Glomerular visceral epithelial cell (primary cell): ENCODE data around the gene CCDC190.
A peak's percentile ranks its signal among the peaks of the same experiment; 100 is the strongest.
"Not testable (repeated sequence)": the region's sequence is repeated elsewhere in the genome, so short reads cannot be mapped to it uniquely, and the experiment has no call there.

ENCODE experiments used
- DNase-seq: peaks from one replicate; pipeline ENCODE4 v3.0.0-alpha.2; 2016; ENCODE audit errors: extremely low spot score

Gene CCDC190

DNA sequence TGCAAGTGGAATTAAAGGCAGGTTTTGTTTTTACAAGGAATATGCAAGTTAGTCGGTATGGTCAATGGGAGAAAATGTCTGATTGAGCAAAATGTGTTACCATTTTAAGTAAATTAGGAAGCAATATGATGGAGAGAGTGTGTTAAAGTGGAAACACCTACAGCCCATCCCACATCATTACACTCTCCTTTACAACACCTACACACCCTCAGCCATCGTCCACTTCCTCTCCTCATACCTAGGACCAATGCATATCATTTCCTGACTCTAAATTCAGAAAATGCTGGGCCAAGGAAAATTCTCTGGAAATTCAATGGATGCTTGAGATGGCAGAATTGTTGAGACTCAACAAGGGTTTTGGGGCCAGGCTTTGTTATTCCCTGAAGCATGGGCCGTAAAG is 16.4 kb upstream of the CCDC190 start:
- no peak for DNase-seq

DNA sequence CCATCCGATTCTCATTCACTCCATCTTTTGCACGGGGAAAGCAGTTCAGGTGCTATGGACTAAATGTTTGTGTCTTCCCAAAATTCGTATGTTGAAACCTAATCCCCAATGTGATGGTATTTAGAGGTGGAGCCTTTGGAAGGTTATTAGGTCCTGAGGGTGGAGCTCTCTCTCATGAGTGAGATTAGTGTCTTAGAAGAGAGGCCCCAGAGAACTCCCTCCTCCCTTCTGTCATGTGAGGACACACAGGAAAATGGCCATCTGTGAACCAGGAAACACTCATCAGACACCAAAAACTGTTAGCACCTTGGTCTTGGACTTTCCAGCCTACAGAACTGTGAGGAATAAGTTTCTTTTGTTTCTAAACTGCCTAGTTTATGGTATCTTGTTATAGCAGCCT is 15.8 kb upstream of the CCDC190 start:
- DNase-seq: no peak

DNA sequence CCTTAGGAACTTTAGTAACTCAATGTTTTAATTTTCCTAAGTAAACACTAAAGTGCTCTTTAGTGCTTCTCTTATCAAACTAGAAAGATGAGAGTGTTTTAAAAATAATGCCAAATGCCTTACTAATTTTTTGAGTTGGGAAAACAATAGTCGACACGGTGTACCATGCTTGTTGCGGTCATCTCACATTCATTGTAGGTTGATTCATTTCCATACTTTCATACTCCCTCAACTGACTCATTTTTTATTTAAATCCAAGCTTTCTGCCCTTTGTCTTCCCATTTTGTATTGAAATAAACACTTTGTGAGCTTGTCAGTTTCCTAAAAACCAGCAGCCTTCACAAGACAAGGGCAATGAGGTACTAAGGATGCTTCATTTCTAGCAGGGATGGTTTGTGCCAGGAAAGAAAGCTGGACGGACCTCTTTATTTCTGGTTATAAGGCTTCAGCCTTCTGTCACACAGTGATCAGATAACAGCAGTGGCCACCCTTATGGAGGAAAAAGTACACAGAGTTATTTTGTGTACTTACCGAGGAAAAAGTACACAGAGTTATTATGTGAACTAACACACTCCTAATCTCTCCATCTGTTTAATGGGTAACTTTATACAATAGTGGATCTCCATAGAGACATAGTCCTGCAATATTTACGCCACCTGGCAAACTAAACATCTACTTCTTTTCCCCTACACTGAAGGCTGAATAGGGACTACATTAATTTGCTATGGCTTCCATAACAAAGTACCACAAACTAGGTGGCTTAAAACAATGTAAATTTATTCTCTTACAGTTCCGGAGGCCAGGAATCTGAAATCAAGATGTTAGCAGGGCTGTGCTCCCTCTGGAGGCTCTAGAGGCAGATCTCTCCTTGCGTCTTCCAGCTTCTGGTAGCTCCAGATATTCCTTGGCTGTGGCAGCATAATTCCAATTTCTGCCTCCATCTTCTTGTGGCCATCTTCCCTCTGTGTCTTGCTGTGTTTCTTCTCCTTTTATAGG is 13.0 kb upstream of the CCDC190 start:
- no peak for DNase-seq

DNA sequence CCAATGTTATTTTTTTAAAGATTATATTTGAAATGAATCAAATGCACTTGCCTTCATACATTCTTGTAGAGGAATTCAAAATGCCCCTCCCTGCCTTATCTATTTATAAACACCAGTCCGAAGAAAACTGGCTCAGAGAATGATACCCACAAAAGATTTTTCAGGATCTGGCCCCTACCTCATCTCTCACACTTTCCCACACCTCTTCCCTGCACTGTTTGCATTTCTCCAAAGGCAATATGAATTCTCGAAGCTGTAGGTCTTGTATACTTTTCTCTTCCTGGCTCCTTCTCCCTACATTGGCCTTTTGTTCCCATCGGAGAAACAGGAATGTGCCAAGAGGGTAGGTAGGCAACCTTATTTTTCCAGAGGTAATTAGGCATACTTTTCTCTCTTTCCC is 12.0 kb upstream of the CCDC190 start:
- DNase-seq: no peak

DNA sequence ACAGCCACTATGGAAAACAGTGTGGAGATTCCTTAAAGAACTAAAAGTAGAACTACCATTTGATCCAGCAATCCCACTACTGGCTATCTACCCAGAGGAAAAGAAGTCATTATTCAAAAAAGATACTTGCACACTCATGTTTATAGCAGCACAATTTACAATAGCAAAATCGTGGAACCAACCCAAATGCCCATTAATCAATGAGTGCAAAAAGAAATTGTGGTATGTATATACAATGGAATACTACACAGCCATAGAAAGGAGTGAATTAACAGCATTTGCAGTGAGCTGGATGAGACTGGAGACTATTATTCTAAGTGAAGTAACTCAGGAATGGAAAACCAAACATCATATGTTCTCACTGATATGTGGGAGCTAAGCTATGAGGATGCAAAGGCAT is 10.4 kb upstream of the CCDC190 start:
- not testable (repeated sequence) for DNase-seq

DNA sequence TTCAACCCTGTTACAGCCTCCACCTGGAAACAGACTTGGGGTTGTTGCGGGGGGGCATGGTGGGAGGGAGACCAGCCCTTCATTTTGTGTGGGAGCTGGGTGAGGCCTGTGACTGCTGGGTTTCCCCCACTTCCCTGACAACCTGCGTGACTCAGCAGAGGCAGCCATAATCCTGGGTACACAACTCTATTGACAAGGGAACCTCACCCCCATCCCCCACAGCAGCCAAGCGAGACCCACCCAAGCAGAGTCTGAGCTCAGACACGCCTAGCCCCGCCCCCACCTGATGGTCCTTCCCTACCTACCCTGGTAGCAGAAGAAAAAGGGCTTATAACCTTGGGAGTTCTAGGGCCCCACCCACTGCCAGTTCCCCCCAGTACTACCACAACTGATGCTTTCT is 8.0 kb upstream of the CCDC190 start:
- no peak for DNase-seq

DNA sequence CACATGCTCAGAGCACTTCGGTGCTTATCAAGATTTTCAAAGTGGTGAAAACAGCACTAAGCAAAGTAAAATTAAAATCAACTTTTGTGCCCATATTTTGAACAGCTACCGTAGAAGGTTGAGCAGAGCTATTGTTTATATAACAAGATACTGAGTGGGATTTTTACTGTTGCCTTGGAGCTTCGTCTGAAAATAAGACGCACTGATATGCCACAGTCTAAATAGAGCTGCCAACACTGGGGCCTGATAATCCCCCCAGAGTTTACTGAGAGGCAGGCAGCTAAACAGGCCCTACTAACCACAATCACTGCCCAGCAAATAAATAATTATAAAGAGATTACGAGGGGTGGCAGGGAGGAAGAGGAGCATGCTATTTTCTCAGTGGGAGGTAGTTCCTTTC is 650 bp upstream of the CCDC190 start:
- DNase-seq: no peak

DNA sequence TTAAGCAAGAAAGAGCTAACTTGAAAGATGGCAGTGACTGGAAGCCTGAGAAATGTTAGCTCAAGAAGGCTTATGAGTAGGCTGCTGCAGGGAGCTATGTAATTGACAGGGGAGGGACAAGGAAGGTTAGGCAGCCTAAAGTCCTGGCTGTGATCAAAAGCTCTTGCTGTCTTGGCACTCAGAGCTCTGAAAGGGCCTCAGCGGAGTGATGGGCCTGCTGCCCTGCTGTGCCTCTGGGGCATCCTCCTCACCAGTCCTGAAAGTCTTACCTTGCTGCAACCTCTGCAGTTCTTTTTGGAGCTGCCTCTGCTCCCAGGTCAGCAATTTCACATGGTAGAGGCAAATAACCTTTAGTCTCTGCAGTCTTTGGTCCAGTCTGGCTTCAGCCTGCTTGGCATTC is 1.8 kb downstream of the CCDC190 start:
- DNase-seq: no peak

DNA sequence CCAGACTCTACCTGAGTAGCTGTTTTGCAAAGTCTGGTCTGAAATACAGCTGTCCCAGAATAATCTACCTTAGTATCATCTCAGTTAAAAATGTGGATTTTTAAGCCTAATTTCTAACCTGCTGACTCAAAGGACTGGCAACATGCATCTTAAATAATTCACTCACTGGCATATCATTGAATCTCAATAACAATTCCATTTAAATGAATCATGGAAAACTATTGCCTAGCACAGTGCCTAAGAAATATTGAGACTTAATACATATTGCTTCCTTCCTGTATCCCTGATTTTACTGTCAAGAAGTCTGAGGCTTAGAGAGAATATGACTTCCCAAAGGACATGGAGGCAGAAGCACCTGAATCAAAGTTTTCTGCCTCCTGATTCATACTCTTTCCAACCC is 3.1 kb downstream of the CCDC190 start:
- DNase-seq: peak; percentile 8

DNA sequence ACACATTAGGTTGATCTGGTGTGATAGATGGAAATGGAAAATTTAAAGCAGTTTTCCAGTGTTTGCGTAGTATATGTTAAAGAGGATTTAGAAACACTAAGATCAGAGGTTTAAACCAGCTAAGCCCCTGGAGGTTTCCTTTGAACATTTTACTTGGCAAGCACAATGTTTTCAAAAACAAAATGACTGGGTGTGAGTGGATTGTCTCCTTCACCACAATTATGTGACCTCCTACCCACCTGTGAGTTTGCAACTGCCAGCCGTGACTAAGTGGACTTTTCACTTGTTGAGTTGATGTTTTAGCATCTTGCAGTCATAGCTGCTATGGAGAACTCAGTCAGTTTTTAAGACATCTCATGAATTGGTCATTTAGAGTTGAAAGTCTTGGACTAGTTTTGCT is 4.7 kb downstream of the CCDC190 start:
- peak; percentile 93 for DNase-seq

DNA sequence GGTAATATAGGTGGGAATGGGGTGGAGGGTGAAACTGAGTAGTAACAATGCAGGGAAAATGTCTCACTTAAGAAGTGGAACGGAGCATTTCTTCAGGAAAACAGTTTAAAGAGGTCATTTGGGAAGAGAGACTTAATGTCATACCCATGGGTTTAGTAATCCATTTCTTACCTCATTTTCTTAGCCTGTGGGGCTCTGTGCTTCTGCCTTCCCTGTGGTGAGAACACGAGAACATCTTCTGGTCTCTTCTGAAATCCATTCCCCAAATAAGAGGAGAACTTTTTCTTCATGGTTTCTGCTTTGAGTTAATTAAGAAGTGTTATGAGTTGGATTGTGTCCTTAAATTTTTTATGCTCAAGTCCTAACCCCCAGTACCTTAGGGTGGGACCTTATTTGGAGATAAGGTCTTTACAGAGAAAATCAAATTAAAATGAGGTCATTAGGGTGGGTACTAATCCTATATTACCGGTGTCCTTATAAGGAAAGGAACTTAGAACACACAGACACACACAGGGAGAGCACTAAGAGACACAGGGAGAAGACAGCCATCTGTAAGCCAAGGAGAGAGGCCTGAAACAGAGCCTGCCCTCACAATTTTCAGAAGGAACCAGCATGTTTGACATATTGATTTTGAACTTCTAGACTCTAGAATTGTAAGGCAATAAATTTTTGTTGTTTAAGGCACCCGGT is 5.4 kb downstream of the CCDC190 start:
- DNase-seq: peak; percentile 42

DNA sequence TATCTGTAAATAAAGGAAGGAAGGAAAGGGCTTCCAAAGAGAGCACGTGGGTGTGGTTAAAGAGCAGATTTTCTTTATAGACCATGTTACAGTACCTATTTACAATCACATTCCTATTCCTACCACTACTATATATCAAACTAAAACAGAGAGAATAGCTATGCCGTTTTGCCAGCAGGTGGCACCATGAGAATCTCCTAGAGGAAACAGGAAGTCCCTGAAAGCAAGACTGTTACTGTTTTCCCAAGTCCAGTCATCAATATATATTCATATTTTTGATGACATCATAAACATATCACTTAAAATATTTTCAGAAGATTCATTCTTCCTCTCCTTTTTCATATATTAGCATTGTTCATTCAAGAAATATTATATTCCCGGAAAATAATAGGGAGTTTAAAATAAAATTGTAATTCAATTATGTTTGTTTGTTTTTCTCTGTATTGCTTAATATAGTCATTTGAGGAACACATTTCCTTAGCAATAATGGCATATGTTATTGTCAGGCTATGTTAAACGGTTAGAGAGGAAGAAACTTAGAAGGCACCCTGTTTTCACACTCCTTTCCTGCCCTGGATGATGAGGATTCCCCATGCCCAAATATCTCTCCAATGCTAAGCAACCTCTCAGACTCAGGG is 6.6 kb downstream of the CCDC190 start:
- peak; percentile 73 for DNase-seq

DNA sequence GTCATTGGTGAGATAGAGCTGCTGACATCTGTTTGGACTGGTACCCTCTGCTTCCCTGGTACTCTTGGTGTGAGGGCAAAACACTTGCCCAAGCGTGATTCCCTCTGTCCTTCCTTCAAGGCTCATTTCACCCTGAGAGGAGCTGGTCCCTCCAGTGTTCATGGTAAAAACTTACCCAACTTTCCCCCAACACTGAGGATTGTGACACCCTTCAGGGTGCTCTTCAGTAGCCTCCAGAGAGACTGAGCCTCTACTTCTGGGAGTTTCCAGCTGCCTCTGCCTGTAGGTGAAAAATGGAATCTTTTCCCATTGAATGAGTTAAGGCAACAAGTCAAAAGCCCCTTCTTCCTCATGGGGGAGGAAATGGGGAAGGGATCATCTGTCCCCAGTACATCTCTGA is 9.6 kb downstream of the CCDC190 start:
- DNase-seq: no peak

DNA sequence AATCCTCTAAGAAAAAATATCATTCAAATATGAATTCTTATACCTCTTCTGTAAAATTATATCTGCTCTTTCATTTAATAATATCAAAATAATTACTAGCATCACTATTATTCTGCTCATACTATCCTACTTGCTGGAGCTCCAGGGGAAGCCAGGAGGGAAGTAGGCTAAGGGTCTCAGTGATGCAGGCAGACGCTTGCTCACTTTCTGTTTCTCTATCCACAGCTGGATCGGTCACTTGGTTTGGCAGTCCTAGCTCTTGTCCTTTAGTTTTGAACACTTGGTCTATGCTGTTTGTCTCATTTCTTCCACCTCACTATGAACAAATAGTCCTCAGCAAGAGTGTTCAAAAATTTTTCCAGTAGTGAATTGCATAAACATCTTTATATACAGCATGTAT is 11.3 kb downstream of the CCDC190 start:
- DNase-seq: no peak

DNA sequence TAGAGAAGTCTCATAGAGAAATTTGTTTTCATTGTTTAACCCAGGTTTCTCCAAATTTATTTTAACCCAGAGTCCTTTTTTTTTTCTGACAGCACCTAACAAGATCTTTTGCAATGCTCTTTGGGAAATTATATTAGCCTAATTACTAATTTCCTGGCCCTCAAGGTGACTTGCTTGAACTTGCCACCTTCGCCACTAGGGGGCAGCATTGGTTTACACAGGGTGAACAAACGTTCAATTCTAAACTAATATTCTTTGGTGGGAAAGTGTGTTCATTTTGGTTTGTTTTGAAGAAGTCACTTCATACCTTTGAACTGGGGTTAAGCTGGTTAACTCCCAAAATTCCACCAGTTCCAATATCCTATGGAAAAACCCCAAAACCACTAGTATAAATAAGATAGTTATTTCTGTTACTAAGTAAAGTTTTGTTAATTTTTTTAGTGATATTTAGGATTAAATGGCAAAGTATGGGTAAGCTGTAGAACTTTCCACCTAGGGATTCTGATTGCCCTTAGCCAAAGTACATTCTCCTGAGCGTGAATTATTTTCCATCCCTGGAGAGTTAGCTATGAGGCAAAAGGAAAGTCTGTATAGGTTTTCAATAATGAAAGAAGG is 13.0 kb downstream of the CCDC190 start:
- peak; percentile 70 for DNase-seq

DNA sequence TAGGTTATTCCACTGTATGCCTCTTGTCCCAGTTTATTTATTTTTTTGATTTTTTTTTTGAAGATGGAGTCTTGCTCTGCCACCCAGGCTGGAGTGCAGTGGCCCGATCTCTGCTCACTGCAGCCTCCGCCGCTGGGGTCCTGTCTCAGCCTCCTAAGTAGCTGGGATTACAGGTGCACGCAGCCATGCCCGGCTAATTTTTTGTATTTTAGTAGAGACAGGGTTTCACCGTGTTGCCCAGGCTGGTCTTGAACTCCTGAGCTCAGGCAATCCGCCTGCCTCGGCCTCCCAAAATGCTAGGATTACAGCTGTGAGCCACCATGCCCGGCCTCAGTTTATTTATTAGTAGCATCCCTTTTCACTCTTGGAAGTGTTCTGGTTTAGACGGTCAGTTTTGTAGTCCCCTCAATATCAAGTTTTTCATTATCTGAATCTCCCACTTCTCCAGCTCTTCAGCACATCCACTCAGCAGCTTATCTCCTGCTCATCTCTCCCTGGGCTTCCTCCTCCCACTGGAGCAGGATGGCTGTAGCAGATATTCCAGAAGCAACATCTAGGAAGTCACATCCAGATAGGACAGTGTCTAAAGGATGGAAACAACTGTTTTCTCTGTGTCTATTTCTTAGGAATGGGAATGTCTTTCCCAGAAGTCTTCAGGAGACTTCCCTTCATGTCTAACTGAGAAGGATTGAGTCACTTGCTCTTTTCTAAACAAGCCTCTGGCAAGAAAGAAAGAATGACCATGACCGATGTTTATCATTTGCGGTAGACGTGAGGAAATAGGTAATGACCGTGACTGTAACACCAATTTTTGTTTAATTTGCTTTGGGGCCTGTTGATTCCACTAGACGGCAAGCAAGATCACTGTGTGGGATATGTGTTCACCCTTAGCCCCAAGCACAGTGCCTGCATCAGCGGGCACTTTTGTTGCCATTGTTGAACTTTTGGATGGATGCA is 14.4 kb downstream of the CCDC190 start:
- no peak for DNase-seq

DNA sequence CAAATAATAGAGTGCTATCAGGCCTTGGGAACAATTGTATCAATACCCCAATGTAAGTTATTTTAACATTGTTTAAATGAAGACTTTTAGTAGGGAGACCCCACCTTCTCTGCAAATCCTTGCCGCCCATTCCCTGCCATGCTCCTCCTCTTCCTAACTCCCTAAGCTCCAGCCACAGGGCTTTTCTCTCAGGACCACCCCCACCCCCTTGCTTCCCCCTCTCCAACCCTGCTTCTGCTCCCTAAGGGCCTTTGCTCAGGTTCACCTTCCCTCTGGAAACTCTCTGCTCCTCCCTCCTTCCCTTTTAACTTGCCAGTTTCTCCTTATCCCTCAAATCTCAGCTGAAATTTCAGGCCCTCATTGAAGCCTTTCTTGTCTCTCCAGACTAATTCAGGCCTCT is 16.8 kb downstream of the CCDC190 start:
- no peak for DNase-seq

DNA sequence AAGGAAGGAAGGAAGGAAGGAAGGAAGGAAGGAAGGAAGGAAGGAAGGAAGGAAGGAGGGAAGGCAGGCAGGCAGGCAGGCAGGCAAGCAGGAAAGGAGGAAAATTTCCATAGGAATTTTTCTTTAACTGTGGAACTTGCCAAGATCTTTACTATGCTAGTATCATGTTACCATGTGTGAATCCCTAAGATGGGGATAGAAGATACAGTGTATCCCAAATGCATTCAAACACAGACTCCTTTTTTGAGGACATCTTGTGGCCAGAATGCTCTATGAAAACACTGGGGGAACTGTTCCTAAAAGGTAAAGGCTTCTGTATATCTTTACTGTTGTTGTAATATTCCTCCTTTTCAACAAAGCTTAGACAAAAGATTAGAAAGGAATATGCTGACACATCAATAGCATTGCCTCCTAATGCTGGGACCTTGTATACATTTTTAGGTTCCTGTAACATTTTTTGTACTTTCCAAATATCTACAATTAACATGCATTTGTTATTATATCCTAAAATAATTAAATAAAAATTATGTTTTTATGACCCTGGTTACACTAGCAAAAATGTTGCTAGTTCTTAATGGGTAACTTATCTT is 20.6 kb downstream of the CCDC190 start:
- DNase-seq: no peak

DNA sequence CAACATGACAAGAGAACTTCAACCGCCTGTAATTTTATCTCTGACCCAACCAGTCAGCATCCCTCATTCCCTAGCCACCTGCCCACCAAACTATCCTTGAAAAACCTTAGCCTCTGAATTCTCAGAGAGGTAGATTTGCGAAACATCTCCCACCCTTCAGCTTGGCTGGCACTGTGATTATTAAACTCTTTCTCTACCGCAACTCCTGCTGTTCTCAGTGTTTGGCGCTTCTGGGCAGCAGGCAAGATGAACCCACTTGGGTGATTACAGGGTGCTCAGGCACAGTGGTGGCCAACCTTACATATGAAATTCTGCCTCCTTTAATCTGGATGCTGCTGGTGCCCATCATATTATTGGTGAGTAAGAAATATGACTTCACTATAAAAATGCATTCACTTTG is 22.1 kb downstream of the CCDC190 start:
- no peak for DNase-seq

DNA sequence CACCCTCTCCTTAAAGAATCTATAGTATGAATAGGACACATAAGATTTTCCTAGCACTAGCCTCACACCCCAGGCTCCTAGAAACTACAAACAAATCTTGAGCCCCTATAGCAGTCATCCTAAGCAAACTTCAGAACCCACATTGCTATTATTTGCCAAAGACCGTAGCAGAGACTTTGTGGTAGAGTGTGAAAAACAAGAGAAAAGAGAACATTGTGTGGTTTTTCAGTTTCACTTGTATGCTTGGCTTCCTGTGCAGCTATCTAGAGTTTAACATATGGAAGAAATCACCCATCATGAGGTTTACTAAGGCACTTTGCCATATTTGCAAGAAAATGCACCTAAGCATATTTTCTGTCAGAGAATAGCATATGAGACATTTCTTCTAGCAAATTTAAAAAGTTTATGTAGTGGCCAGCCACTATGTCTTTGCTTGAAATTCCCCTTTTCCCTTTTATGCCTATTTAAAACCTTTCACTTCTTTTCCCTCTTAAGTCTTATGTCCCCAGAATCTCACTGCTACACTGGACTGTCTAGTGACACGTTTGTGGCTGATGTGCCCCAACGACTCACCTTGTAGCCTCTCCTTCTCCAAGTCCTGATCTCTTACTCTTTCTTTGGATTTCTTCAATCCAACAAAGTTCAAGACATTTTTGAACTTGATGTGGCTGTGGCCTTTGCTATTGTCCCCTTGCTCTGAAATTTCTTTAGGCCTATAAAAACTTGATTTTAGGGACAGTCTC is 25.6 kb downstream of the CCDC190 start:
- no peak for DNase-seq
